ENCODE data around the gene CNDP1.

- TF ChIP-seq POLR2A (IDR thresholded peaks at IDR 0.05; ENCODE audit: low read depth, low read length) (no peak), POLR2AphosphoS5 (IDR thresholded peaks at IDR 0.05; ENCODE audit: low read depth, low read length) (no peak), TAF1 (IDR thresholded peaks at IDR 0.05; ENCODE audit: low read depth, low read length) (no peak), SPI1 (IDR thresholded peaks at IDR 0.05; ENCODE audit: low read depth, low read length) (no peak), PAX5 (IDR thresholded peaks at IDR 0.05; ENCODE audit: insufficient read depth, low read length, severe bottlenecking) (no peak), POU2F2 (IDR thresholded peaks at IDR 0.05; ENCODE audit: low read depth, low read length) (no peak)
These were observed 23.8 kb downstream of the CNDP1 start for GRCh38 chr18:74558096-74558495.
